Cerebellar cortex (tissue), 1 donor: Measurements from ENCODE around the gene UTP3.
"Not testable (repeated sequence)": the region's sequence is repeated elsewhere in the genome, so short reads cannot be mapped to it uniquely, and the experiment has no call there.

Source experiments
- DNase-seq: peaks from one replicate; pipeline ENCODE4 v3.0.0-alpha.2; 2015; ENCODE audit warnings: low spot score

The UTP3 gene

GRCh38 chr4:70687821-70688794 is at the start of gene UTP3:
UTP3 (plus strand) TSS chr4:70688532; CDS start chr4:70688678, 146 bp downstream.
- DNase-seq, result peak; percentile 100

GRCh38 chr4:70640192-70640591 is 48.1 kb upstream of the UTP3 start:
- DNase-seq, result no peak

GRCh38 chr4:70650741-70651140 is 37.6 kb upstream of the UTP3 start:
- DNase-seq, result not testable (repeated sequence)

- peak; percentile 44 for DNase-seq
Observed at GRCh38 chr4:70651864-70652506, 36.3 kb upstream of the UTP3 start.

- DNase-seq, result no peak
Observed at GRCh38 chr4:70654605-70655011, 33.7 kb upstream of the UTP3 start.

- DNase-seq, result no peak
Observed at GRCh38 chr4:70657326-70657725, 31.0 kb upstream of the UTP3 start.

GRCh38 chr4:70658418-70658817 is 29.9 kb upstream of the UTP3 start:
- DNase-seq, result no peak

- no peak for DNase-seq
Observed at GRCh38 chr4:70660106-70660505, 28.2 kb upstream of the UTP3 start.

- not testable (repeated sequence) for DNase-seq
Observed at GRCh38 chr4:70661309-70661922, 26.9 kb upstream of the UTP3 start.

GRCh38 chr4:70666369-70666768 is 22.0 kb upstream of the UTP3 start, which contains the start of gene JCHAIN:
JCHAIN (minus strand) TSS chr4:70666508; CDS start chr4:70666490, 18 bp downstream.
- no peak for DNase-seq

- DNase-seq, result no peak
Observed at GRCh38 chr4:70667740-70668535, 20.4 kb upstream of the UTP3 start.

- DNase-seq, result no peak
Observed at GRCh38 chr4:70670332-70671014, 17.9 kb upstream of the UTP3 start.

- no peak for DNase-seq
Observed at GRCh38 chr4:70671091-70671490, 17.2 kb upstream of the UTP3 start.

GRCh38 chr4:70674191-70674590 is 14.1 kb upstream of the UTP3 start:
- DNase-seq, result no peak

- DNase-seq, result no peak
Observed at GRCh38 chr4:70674731-70675130, 13.6 kb upstream of the UTP3 start.

- no peak for DNase-seq
Observed at GRCh38 chr4:70676554-70677090, 11.7 kb upstream of the UTP3 start.

- DNase-seq, result no peak
Observed at GRCh38 chr4:70678383-70678999, 9.8 kb upstream of the UTP3 start.

GRCh38 chr4:70680934-70681333 is 7.4 kb upstream of the UTP3 start:
- DNase-seq, result no peak

GRCh38 chr4:70681704-70682103 is 6.6 kb upstream of the UTP3 start:
- no peak for DNase-seq

GRCh38 chr4:70682142-70682541 is 6.2 kb upstream of the UTP3 start:
- DNase-seq, result not testable (repeated sequence)
